ENCODE measurements around the gene SSBP3.

The SSBP3 gene

DNA sequence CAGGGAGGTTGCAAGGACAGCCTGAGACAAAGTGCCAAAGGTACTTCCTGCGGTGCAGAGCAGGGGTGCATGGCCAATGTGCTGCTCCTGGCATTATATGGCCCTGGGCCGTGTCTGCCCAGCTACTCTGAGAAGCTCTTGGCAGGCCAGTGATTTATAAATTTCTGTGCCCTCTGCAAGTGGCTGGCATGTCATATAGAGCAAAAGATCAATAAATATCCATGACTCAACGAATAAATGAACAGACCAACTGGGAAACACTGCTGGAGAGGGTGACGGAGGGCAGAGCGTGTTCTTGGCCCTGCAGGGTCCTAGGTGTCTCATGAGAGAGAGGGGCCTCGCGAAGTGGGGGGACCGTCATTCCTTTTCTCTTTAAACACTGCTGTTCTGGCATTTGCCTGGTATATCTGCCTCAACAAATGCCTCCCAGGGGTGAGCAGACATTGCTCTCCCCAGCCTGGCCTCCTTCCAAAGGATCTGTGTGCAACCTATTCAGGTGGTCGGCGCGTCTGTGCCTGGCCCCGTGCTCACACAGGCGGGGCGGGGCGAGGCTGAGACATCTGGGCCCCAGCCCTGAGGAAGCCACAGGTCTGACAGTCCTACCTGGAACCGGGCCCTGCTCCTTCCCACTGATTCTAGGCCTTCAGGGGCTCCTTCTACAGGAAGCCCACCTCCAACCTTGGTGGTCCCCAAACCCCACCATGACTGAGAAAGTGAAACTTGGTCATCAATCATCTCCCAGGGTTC, 123.9 kb downstream of the SSBP3 start:
- no peak for DNase-seq

DNA sequence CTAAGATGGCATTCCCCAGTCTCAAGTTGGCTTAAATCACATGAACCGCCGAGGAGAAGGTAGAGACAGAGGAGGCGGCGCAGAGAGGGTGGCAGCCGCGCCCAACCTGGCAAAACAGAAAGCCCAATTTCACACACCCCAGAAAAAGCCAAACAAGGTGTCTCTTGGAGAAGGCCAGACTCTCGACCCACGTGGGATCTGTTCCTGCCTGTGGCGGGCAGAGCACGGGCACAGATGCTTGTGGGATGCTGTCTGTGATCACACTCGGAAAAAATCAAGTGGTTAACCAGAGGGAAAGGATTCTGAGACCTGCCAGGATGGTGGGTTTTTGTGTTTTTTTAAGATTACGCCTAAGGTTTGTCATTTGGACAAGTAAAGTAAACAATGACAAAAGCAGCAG, 125.5 kb downstream of the SSBP3 start:
- no peak for DNase-seq

DNA sequence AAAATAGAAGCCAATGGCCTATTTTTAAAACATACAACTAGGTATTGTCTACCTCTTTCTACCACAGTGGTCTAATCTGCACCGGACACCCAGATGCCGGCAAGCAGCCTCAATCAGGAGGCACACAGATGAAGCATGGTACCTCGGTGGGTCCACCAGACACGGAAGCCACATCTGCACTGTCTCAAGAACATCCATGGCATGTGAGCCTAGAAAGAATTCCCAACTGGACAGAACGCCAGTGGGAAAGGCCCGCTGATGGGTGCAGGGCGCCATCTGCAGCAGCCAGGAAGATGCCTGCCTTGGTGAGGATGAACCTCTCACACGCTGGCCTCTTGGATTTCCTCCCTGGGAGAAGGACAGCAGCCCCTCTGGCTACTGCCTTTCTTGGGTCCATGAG, 126.7 kb downstream of the SSBP3 start:
- no peak for DNase-seq

DNA sequence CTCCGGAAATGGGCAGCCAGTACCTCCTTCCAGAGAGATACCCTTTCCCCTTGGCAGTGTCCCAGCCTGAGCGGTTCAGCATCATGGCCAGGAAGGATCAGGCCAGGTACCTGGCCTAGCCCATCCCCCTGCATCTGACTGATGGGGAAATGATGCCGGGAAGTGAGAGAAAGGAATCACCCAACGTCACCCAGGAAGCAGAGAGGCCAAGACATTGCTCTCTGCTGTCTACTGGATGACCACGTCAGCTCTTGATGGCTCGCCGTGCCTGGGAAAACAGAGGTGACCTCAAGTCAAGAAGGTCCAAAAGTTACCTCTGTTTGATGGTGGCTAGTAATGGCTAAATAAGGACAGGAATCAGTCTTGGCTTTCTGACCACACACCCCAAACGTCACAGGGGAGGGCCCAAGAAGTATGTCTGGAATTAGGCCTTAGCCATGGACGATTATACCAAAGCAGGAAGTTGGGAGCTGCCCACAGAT, 127.2 kb downstream of the SSBP3 start:
- no peak for DNase-seq

DNA sequence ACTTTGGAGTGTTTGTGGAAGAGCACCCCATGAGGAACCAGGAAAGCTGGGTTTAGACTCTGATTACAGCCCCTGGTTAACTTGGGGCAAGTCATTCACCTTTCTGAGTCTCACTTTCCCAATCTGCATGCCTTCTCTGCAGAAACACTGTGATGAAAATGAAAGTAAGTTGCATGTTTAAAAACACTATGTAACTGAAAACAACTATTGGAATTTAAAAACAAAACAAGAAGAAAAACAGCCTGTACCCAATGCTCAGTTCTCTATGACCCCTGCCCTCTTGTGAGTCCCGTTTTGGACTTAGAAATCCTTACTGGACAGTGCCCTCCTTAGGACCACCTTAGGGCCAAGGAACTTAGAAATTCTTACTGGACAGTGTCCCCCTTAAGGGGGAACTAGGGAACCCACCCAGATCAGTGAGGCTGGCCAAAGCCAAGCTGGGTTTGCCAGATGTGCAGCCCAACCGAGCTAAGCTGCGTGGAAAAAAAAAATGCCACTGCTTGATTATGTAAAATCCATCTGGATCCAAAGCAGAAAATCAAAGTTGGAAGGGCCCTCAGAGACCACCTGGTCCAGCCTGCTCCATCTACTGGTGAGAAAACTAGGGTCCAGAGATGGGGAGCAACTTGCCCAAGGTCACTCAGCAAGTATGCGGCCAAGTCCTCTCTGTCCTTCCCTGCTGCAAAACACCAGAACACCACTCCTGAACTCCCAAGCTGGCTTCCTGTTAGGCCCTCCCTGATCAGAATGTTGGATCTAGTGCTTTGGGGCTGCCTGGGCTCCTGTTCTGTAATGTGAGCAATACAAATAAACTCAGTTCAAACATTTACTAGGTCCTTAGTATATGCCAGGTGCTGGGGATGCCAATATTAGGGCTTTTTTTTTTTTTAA, 128.5 kb downstream of the SSBP3 start:
- peak; percentile 72 for DNase-seq

DNA sequence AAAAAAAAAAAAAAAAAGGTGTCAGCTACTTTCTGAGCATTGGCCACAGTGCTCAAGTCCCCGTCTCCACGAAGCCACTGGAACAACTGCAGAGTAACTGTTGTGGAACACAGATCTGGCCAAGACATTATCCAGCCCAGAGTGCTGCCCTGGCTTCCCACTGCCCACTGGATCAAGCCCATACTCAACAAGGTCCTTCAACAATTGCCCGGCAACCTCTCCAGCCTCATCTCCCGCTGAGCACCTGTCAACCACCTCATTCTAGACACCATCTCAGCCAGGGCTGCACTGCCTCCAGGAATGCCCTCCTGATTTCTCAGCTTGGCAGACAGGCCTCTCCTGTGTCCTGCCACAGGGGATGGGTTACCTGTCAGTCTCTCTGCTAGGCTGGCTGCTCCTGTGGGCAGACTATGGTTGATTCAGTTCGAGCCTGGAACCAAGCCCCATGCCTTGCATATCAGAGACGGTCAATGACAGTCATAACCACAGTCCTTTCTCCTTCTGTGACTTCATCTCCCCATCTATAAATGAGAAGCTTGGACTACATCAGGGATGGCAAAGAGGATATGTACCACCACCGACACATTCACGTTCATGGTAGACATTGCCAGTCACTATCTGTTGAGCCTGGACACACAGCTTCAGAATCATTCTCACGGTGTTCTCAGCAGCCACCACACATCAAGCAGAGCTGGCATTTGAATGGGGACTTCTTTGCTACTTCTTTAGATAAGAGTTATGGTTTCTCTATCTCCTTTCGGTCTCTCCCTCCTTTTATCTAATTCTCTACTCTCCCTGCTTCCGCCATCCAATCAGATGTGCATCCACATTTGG, 129.4 kb downstream of the SSBP3 start:
- no peak for DNase-seq

DNA sequence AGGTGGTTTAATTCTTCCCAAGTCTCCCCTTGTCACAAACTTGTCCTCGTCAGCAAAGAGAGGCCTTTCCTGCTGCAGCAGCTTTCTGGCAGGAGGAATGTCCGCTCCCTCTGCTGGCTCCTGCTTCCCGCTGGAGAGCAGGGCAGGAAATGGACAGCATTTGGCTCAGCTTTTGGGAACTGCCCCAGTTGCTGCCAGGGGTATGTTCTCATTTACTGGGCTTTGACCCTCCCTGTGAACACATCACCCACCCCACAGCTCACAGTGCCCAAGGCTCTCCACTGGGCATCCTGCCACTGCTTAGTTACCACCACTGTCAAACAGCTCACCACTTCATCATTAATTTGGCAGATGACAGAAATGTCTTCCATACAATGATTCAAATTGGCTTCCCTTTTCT, 130.8 kb downstream of the SSBP3 start:
- peak; percentile 87 for DNase-seq

DNA sequence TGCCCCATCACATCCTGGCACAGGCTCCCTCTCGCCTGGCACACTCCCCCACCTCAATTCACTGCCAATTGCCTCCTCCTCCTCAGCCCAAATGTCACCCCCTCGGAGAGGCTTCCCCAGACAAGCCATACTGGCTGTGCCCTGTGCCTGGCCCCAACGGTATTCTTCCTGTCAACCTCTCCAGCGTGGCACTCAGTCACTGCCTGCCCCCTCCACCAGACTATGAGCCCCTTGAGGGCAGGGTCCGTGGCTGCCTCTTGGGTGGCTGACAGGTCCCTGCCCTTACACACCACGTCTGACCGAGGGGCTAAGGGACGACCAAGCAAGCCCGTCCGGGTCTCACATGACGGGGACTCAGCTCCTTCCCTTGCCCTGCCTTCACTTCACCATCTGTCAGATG, 131.3 kb downstream of the SSBP3 start:
- no peak for DNase-seq

DNA sequence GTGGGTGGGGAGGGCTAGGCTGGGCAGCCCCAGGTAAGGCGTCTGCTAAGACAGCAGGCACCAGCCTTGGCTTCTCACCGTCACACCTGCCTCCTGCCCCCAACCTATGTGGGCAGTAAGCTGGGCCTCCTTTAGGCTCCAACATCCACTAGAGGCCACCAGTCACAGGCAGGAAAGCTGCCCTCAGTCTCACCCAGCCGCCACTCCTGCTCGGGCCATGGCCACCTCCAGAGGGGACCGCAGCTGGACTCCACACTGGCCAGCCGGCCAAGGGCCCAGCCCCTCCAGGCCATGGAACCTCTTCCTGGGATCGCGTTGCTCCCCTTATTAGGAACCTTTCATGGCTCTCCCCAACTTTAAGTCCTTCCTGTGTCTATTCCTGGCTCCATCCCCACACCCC, 131.7 kb downstream of the SSBP3 start:
- DNase-seq = no peak

DNA sequence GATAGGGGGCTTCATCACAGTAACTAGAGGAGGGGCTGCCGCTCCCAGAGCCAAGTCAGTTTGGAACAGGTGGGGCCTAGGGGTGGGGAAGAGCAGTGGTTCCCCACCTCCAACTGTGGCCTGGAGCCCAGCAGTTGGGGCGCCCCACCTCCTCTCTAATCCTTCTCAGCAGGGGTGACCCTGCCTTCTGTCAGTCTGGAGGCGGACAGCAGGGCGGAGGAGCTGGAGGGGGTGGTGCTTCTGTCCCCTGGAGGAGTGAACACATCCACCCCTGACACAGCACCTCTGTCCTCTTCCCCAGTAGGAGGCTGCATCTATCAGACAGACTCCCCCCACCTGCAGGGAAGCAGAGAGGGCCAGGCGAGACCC, 132.4 kb downstream of the SSBP3 start:
- peak; percentile 60 for DNase-seq

DNA sequence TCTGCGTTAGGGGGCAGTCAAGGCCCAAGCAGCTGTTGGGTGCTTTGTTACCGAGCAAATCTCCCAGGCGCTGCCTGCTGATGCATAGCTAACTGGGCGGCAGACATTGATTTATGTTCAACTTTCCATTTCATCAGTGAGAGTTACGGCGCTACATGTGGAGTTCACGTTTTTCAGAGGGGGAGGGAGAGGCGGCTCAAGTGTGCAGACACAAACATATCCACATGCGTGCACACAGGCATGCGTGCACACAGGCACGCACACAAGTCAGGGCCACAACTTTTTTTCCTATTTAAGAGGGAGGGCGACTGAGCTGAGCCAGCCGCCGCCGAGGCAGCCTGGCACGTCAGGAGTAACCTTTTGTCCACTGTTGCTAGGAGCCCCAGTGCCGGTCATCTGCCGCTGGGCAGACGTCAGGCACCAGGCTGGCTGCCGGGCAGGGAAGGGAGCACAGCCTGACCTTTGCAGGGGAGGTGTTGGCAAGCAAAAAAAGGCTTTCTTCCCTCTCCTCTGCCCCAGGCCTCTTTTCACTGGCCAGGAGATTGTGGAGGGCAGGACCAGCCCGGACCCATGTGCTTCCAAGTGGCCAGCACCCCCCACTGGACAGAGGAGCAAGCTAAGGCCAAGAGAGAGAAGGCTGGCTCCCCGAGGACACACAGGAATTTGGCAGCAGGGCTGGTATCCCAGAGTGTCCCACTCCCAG, 133.0 kb downstream of the SSBP3 start:
- DNase-seq = peak; percentile 86

DNA sequence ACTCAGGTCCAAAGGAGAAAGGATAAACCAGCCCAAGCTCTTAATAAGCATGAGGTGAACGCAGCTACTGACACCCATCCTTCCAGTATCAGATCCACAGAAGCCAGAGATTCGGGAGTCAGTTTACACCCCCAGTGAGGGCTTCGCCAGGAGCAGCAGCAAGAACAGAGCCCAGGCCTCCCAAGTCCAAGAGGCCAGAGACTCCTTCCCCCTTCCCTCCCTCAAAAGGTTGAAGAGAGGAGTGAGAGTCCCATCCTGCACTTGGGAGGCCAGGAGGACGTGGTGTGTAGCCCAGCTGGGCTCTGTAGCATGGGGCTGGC, 133.5 kb downstream of the SSBP3 start:
- no peak for DNase-seq

DNA sequence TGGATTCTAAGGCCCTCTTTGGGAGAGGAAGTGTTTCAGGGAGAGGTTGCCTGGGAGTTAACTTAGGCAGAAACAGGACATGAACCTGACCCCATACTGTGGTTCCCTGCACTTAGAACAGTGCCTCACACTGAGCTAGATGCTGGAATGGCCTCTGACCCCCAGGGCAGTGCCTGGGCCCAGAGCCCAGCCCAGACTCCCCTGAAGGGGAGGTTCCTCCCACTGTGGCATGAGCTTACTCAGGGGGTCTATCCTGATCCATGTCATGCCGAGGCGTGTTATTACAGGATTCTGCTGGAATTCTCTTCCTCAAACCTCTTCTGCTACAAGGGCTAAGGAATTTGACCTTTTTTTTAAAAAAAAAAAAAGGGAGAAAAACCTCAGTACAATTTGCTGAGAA, 134.1 kb downstream of the SSBP3 start:
- DNase-seq = no peak

DNA sequence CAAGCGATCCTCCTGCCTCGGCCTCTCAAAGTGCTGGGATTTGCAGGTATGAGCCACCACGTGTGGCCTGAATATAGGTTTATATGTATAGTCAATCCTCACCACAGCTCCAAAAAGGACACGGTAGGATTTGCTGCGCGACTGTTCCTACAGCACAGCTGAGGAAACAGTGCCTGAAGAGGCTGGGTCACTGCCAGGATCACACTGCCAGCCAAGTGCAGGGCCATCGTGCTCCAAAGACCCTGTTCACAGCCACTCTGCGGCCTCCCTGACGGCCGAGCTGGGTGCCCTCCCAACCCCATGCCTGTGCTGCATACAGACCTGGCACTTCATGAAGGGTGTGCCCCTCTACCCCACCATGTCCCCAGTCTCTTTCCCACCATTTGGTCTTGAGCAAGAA, 134.9 kb downstream of the SSBP3 start:
- no peak for DNase-seq

DNA sequence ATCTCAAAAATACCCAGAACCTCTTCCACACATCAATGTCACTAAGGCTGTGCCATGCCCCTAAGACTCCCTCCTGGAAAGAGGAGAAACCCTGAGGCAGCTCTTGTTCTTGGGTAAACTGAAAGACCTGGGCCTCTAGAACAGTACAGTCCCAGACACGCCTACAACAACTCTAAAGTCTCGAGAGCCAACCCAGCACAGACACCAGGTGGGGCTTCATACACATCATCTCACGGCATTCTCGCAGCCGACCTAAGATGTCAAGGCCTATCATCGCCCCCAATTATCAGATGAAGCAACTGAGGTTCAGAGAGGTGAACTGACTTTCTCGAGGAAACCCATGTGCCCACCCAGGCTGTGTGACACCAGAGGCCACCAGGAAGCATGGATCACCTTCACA, 135.7 kb downstream of the SSBP3 start:
- no peak for DNase-seq

DNA sequence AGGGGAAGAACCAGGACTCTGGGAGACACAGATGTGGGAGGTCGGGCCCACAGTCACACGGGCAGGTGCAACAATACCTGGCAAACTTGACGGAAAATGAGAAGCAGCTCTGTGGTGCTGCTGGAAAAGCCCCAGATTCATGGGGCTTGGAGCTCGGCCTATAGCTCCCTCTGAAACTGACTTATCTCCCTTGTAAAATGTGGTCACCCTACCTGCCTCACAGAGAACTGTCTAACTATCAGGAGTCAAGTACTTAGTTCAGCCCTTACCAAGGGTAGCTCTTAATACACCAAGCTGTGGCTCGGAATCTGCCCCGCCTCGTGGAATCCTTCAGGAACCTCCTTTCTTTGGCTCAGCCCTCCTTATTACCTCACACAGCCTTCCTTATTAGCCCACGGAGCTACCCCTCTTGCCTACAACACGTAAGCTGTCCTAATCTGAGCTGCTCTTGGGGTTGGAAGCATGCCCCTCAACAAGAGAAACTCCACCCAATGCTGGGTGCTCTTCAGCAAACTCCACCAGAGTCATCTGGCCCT, 137.4 kb downstream of the SSBP3 start:
- no peak for DNase-seq

DNA sequence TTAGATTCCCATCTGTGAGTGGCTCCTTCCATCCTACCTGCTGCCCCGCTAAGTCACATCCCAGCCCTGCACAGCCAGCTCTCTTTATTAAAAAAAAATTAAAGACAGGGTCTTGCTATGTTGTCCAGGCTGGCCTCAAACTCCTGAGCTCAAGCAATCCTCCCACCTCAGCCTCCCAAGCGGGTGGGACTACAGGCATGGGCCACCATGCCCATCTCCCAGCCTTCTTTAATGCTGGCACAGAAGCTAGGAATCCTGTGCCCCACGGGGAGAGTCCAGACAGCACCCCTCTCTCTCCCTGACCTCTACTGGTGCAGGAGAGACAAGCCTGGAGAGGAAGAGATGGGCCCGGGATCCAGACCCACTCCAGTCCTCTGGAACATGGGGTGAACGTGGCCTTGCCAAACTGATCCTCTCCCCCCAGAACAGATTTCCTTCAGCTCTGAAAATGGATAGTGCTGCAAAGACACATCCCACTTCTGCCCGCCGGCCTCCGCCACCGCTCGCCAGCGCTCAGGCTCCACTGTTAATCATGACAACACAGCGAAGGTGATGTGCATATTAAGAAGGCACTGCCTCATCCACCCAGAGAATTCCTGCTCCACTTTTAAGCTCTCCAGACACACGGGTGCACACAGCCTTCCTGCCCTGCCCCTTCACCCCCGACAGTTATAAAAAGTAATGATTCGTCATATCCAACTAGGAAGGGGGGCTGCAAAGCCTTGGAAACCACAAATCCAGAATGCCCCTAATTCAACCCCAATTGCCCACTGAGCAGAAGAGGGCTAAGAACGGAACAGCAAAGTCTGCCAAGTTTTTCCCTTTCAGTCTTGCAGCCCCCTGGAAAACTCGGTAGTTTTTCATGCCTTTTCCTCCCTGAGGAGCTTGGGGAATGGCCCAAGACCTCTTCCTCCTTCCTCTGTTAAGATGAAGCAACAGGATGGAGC, 138.1 kb downstream of the SSBP3 start:
- DNase-seq = no peak

DNA sequence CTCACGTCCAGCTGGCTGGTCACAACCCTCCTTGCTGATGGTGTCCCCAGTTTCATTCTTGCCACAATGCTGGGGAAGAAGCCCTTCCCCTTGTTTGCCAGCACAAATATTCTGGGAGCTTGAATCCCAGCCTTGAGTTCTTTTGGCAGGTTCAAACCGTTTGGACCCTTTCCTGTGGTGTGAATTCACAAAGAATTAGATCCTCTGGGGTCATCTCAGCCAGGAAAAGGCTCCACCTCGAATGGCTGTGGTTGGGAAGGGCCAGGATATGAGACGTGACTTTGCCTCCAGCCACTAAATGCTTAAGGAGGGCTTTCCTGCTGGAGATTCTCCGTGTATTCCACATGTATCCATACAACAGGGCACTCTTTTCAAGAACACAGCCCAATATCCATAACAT, 139.3 kb downstream of the SSBP3 start:
- no peak for DNase-seq

DNA sequence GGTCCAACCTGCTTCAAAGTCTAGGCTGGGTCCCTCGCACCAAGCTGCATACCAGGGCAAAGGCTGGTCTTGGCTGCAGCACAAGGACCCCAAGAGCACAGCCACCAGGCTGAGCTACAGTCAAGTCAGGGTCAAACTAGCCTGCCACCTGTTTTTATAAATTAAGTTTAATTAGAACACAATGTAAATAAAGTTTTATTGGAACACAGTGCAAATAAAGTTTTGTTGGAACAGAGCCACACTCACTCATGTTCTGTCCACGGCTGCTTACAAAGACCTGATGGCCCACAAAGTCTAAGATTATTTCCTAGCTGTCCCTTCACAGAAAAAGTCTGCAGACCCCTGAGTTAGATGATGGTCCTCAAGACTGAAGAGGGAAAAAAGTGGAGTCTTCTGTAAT, 140.0 kb downstream of the SSBP3 start:
- no peak for DNase-seq

DNA sequence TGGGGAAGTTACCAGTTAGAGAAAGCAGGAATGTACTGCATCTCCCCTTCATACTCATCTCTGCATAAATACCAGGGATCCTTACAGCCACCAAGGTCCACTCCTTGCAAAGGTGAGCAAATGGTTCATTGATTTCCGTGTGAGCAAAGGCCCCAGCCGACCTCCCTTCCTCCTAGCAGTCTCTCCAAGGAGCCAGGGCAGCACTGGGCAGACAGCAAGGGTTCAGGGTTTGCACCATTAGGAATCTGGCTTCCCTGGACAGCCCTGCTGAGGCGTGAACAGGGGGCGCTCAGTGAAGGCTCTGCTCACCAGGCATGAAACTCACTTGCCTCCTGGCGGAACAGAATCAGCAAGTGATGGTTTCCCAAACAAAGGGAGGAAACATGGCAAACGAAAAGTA, 140.5 kb downstream of the SSBP3 start:
- DNase-seq = no peak

DNA sequence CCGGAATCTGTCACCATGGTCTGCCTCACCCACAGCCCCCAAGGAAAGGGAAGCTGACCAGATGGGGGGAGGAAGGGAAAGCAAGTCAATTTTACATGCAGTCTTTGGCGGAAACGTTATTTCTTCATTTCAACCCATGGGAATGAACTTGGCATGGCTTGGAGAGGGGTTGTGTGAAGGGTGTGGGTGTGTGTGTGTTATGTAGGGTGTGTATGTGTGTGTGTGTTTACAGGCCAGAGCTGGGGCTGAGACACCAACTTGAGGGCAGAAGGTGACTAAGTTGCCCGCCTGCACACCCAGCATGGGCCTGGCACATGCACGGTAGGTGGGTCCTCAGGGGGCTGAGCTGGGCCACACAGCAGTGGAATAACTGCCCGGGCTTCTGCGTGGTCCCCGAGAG, 141.1 kb downstream of the SSBP3 start:
- no peak for DNase-seq

All from femur (tissue), 1 donor.